ENCODE results near the gene DYNAP.
A peak's percentile ranks its signal among the peaks of the same experiment; 100 is the strongest.

Gene DYNAP

GRCh38 chr18:54622084-54622483 lies 31.0 kb downstream of the DYNAP start:
- DNase-seq (ENCODE audit: low read depth): no peak
- TF ChIP-seq, protein P1, sequence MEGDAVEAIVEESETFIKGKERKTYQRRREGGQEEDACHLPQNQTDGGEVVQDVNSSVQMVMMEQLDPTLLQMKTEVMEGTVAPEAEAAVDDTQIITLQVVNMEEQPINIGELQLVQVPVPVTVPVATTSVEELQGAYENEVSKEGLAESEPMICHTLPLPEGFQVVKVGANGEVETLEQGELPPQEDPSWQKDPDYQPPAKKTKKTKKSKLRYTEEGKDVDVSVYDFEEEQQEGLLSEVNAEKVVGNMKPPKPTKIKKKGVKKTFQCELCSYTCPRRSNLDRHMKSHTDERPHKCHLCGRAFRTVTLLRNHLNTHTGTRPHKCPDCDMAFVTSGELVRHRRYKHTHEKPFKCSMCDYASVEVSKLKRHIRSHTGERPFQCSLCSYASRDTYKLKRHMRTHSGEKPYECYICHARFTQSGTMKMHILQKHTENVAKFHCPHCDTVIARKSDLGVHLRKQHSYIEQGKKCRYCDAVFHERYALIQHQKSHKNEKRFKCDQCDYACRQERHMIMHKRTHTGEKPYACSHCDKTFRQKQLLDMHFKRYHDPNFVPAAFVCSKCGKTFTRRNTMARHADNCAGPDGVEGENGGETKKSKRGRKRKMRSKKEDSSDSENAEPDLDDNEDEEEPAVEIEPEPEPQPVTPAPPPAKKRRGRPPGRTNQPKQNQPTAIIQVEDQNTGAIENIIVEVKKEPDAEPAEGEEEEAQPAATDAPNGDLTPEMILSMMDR (IDR thresholded peaks at IDR 0.05; ENCODE audit: low read depth, low read length, missing control alignments): no peak
- no peak overlapping the region for H3K4me3 ChIP-seq (ENCODE audit: low read depth, low read length)

GRCh38 chr18:54626779-54627178 lies 35.7 kb downstream of the DYNAP start:
- no peak for DNase-seq (ENCODE audit: low read depth)
- TF ChIP-seq, protein P1 (IDR thresholded peaks at IDR 0.05; ENCODE audit: low read depth, low read length, missing control alignments): no peak
- no peak overlapping the region for H3K4me3 ChIP-seq (ENCODE audit: low read depth, low read length)

DNA sequence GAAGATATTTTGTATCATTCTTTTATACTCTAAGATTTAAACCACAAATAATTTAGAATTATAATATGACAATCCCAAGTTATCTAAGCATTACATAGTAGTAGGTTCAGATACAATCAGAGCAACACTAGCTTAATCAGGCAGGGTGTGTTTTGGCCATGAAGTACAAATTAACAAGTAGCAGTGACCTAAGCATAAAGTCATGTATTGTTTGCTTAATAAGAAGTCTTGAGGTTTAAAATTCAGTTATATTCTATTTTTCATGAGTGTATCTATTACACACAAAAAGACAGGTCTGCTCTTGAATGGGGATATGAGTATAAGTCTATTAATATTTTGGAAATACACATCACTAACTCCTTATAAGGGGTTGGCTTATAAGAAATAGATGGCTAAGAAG lies 39.9 kb downstream of the DYNAP start:
- DNase-seq (ENCODE audit: low read depth): no peak
- no peak overlapping the region for H3K4me3 ChIP-seq (ENCODE audit: low read depth, low read length)
- TF ChIP-seq, protein P1 (IDR thresholded peaks at IDR 0.05; ENCODE audit: low read depth, low read length, missing control alignments): no peak

DNA sequence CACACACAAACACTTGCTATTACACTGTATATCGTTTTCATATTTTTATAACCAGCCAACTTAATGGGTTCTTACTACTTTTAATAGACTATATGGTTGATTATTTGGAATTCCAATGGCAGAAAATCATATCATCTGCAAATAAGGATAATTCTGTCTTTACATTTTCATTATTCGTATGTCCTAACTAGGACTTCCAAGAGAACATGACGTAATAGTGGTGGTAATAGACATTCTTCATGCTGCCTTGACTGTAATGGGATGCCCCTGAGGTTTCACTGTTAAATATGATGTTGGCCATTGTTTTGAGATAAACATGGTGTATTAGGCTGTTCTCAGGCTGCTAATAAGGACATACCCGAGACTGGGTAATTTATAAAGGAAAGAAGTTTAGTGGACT lies 45.2 kb downstream of the DYNAP start:
- DNase-seq (ENCODE audit: low read depth): no peak
- TF ChIP-seq, protein P1 (IDR thresholded peaks at IDR 0.05; ENCODE audit: low read depth, low read length, missing control alignments): no peak
- H3K4me3 ChIP-seq (ENCODE audit: low read depth, low read length): no peak overlapping the region

DNA sequence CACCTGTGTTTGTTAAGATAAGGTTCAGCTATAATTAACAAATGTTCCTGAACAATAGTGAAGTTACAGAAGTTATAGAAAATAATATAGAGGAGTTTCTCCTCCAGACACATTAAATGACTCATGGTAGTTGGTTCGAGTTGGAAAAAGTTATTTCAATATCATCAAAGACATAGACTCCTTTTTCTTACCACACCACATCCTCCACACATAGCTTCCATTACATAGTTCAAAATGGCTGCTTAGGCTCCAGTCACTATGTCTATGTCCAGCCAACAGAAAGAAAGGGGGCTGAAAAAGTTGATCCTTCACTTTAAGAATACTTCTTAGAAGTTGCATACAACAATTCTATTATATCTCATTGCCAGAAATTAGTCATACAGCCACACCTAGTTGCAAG lies 50.7 kb downstream of the DYNAP start:
- TF ChIP-seq, protein P1 (IDR thresholded peaks at IDR 0.05; ENCODE audit: low read depth, low read length, missing control alignments): no peak
- H3K4me3 ChIP-seq (ENCODE audit: low read depth, low read length): no peak overlapping the region
- DNase-seq (ENCODE audit: low read depth): no peak

DNA sequence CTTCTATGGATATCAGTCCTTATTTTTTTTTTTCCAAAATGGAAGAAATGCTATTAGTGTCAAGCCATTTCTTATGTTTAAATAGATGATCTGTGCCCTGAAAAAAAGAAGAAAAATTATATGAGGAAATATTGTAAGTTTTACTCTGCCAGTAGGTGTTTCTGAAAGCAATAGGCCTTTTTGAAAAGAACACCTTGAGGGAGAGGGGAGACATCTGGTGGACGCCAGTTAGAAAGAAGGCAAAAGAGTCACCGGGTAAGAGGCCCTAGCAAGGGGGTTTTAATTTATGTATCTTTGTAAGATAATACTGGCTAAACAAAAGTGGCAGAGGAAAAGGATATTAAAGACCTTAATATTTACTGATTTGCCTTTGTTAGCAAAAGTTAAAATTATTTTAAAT lies 56.1 kb downstream of the DYNAP start:
- H3K4me3 ChIP-seq (ENCODE audit: low read depth, low read length): no peak overlapping the region
- TF ChIP-seq, protein P1 (IDR thresholded peaks at IDR 0.05; ENCODE audit: low read depth, low read length, missing control alignments): peak; percentile 33
- DNase-seq (ENCODE audit: low read depth): no peak

Measured in GM12864 (cell line).